ENCODE results near the gene GRID1. TPM values are rescaled to one million over a fixed set of nuclear protein-coding genes. Genes with fewer than 3 reads are reported as not detected.

GRID1 gene
- total and polyA plus RNA-seq, 11 donors = 0.69 to 3.4 (median 1.6) TPM

DNA sequence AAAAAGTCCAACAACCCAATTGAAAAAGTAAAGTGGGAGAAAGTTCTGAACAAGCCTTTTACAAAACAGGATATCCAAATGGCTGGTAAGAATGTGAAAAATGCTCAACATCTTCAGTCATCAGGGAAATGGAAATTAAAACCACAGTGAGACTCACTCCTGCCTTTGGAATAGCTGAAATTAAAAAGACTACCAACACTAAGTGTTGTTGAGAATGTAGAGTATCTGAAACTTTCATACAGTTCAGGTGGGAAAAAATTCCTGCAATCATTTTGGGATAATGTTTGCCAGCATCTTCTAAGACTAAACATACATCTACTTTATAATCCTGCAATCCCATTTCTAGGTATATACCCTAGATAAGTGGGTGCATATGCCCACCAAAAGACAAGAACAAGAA is 395.1 kb downstream of the GRID1 start:
- Histone ChIP-seq H3K4me1 (no peaks in the 10 kb centered on the region), H3K4me3 (no peak overlapping the region), H3K9me3 (peaks cover 0 to 28% (median 7%) of the 10 kb centered on the region in 12 donors), H3K36me3 (no peaks in the 10 kb centered on the region), H3K27ac (no peak overlapping the region), H3K27me3 (no peaks in the 10 kb centered on the region)
- DNase-seq = no peak
- intact Hi-C loops (cut with DNase I) = no loop called here
- TF ChIP-seq POLR2A (IDR thresholded peaks at IDR 0.05) = no peak
- TF ChIP-seq, protein P1, sequence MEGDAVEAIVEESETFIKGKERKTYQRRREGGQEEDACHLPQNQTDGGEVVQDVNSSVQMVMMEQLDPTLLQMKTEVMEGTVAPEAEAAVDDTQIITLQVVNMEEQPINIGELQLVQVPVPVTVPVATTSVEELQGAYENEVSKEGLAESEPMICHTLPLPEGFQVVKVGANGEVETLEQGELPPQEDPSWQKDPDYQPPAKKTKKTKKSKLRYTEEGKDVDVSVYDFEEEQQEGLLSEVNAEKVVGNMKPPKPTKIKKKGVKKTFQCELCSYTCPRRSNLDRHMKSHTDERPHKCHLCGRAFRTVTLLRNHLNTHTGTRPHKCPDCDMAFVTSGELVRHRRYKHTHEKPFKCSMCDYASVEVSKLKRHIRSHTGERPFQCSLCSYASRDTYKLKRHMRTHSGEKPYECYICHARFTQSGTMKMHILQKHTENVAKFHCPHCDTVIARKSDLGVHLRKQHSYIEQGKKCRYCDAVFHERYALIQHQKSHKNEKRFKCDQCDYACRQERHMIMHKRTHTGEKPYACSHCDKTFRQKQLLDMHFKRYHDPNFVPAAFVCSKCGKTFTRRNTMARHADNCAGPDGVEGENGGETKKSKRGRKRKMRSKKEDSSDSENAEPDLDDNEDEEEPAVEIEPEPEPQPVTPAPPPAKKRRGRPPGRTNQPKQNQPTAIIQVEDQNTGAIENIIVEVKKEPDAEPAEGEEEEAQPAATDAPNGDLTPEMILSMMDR (IDR thresholded peaks at IDR 0.05) = no peak
- no peak for ATAC-seq

DNA sequence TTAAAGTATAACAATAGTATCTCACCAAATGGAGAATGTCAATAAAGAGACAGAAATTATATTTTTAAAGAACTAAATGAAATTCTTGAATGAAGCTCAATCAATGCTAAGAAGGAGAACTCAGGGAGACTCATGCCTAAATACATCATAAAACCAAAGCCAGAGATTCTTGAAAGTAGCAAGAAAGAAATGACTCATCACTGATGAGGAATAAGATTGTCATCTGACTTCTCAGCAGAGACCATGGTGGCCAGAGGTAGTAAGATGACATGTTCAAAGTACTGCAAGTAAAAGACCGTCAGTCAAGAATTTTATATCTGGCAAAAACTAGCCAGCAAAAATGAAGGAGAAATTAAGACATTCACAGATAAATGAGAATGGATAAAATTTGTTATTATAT is 399.0 kb downstream of the GRID1 start:
- no peak overlapping the region for H3K27ac ChIP-seq
- intact Hi-C loops (cut with DNase I) = no loop called here
- no peaks in the 10 kb centered on the region for H3K36me3 ChIP-seq
- H3K4me1 ChIP-seq = no peaks in the 10 kb centered on the region
- no peaks in the 10 kb centered on the region for H3K27me3 ChIP-seq
- TF ChIP-seq, protein P1 (IDR thresholded peaks at IDR 0.05) = no peak
- TF ChIP-seq POLR2A (IDR thresholded peaks at IDR 0.05) = no peak
- H3K9me3 ChIP-seq = peaks cover 0 to 46% (median 8%) of the 10 kb centered on the region in 12 donors
- DNase-seq = no peak
- H3K4me3 ChIP-seq = no peak overlapping the region
- 91 to 97% (median 94%) methylated on average over 1 of the region's 1 CpG for WGBS, 4 donors
- no peak for ATAC-seq

DNA sequence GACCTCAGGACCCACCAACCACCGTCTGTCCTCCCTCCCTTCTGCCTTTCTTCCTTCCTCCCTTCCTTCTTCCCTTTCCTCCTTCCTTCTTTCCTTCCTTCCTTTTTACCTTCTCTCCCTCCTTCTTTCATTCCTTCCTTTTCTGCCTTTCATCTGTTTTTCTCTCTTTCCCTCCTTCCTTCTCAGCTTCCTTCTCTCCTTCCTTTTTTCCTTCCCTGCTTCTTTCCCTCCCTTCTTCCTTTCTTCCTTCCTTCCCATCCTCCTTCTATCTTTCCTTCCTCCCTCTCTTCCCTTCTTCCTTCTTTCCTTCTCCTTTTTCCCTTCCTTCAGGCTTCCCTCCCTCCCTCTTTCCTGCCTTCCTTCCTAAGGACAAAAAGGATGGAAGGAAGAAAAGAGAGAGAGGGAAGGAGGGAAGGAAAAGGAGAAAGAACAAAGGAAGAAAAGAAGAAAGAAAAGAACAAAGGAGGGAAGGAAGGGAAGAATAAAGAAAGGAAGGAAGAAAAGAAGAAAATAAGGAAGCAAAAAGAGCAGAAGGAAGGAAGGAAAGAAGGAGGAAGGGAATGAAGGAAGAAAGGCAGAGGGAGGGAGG is 405.0 kb downstream of the GRID1 start:
- intact Hi-C loops (cut with DNase I) = no loop called here
- no peaks in the 10 kb centered on the region for H3K36me3 ChIP-seq
- H3K4me3 ChIP-seq = no peak overlapping the region
- WGBS, 4 donors = 56 to 68% (median 60%) methylated on average over 1 of the region's 1 CpG
- no peaks in the 10 kb centered on the region for H3K4me1 ChIP-seq
- H3K9me3 ChIP-seq = peaks cover 0 to 18% (median 0%) of the 10 kb centered on the region in 12 donors
- H3K27me3 ChIP-seq = no peaks in the 10 kb centered on the region
- ATAC-seq (no peak), DNase-seq (no peak)
- no peak overlapping the region for H3K27ac ChIP-seq
- TF ChIP-seq, protein P1 (IDR thresholded peaks at IDR 0.05) = no peak
- TF ChIP-seq POLR2A (IDR thresholded peaks at IDR 0.05) = no peak

DNA sequence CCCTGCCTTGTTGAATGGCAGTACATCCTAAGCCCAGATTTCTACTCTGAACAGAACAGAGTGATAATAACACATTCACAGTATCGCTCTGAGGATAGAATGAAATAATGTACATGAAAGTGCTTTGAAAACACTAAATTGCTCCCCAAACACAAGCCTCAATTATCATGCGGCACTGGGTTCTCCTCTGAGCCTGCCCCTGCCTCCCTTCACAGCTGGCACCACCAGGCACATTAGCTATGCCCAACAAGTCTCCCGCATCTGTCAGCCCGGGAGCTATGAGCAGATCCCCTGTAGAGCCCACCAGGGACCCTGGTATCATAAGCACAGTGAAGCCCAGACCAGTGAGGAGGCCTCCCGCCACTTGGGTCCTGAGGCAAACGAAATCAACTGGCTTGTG is 405.5 kb downstream of the GRID1 start:
- DNase-seq (no peak), ATAC-seq (no peak)
- intact Hi-C loops (cut with DNase I) = no loop called here
- no peak overlapping the region for H3K4me3 ChIP-seq
- no peaks in the 10 kb centered on the region for H3K27me3 ChIP-seq
- WGBS, 4 donors = 81 to 96% (median 84%) methylated on average over 6 of the region's 6 CpGs
- TF ChIP-seq, protein P1 (IDR thresholded peaks at IDR 0.05) = no peak
- no peak for TF ChIP-seq POLR2A (IDR thresholded peaks at IDR 0.05)
- no peak overlapping the region for H3K27ac ChIP-seq
- H3K36me3 ChIP-seq = no peaks in the 10 kb centered on the region
- H3K4me1 ChIP-seq = no peaks in the 10 kb centered on the region
- H3K9me3 ChIP-seq = peaks cover 0 to 18% (median 0%) of the 10 kb centered on the region in 12 donors
